Measurements from ENCODE around the gene JMJD7.
"Not testable (repeated sequence)": the region's sequence is repeated elsewhere in the genome, so short reads cannot be mapped to it uniquely, and the experiment has no call there.

The JMJD7 gene

DNA sequence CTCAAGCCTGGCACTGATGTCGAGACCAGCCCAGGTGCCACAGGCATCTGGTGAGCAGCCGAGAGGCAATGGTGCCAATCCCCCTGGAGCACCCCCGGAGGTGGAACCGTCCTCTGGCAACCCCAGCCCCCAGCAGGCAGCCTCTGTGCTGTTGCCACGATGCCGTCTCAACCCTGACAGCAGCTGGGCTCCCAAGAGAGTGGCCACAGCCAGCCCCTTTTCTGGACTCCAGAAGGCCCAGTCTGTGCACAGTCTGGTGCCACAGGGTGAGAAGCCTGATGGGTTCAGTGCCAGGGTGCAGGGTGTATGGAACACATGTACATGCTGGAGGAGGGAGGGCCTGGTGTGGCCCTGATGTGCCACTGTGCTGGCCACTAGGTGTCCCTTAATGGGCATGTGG, 4.9 kb upstream of the JMJD7 start:
- no peak for DNase-seq

DNA sequence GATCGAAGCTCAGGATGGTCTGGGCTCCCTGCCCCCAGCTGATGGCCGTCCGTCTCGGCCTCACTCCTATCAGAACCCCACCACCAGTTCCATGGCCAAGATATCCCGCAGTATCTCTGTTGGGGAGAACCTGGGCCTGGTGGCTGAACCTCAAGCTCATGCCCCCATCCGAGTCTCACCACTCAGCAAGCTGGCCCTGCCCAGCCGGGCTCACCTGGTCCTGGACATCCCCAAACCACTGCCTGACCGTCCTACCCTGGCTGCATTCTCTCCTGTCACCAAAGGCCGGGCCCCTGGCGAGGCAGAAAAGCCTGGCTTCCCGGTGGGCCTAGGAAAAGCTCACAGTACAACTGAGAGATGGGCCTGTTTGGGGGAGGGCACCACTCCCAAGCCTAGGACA, 4.4 kb upstream of the JMJD7 start:
- no peak for DNase-seq

DNA sequence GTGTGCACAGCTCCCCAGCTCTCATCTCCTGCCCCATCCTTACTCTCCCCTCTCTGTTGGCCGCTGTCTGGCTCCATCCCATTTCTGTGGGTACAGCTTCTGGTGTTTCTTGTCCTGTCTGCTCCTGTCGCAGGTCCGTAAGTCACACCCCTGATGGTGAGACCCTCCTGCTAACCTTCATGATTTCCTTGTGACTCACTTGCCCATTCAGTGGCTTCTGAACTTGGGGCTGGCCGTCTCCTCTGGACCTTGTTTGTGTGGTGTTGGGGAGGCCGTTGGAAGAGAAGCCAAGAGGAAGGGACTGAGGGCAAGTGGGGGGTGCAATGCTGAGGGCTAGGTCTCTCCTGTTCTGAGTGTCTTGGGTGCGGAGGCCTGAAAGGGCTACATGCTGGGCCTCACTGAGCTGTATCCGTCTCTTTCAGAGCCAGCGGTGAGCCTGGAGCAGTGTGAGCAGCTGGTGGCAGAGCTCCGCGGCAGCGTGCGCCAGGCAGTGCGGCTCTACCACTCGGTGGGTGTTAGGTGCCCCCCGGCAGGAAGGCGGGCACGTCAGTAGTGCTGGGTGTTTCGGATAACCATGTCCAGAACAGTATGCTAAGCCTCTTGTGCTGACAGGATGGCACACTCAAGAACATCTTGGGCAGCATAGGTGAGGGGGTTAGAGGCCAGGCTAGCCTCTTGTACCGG, 3.7 kb upstream of the JMJD7 start:
- DNase-seq = no peak

DNA sequence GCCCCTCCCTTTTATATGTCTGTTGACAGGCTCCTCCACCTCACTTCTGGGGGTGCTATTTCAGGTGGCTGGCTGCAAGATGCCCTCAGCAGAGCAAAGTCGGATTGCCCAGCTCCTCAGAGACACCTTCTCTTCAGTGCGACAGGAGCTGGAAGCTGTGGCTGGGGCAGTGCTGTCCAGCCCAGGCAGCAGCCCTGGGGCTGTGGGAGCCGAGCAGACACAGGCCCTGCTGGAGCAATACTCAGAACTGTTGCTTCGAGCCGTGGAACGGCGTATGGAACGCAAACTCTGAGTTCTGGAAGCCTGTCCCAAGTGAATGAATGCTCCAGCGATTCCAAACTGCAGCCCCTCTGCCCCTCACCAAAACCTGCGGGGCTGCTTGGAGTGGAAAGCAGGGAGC, 2.7 kb upstream of the JMJD7 start:
- no peak for DNase-seq

DNA sequence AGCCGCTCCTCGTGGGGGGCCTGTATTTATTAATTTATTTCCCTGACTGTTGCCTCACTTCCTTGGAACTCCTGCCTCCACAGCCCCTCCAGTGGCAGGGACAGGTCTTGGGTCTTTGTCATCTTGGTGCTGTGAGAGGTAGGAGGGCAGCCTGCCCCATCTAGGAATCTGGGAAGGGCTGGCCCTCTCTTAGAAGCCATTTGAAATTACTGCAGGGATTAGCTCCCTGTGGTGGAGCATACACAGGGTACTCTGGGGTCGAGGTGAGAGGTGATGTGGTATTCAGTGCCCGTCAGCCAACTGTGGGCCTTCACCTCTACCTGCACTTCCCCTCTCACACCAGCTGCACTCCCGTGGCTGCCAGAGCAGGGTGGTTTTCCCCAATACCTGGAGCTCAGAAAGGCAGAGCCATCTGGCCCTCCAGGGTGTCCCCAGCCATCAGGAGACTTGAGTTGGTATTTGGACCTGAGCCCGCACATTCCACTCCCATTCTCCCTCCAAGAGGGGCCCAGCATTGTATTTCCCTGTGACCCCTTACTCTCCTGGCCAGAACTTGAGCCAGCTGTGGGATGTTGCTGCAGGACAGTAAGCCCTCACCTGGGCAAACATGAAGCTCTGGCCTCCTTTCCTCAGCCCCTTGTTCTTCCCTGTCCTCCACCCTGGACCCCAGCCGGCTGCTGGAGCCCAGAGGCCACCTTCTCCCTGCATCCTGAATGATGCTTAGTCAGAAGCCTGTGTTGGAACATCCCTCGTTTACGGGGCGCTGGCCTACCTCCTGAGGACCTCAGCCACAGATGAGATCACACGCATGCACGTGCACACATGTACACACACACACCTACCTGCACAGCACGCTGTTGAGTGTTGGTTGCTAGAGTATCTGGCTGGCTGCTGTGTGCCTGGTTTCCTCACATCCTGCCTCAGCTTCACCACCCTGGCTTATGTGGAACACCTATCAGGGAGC, 2.0 kb upstream of the JMJD7 start:
- no peak for DNase-seq

DNA sequence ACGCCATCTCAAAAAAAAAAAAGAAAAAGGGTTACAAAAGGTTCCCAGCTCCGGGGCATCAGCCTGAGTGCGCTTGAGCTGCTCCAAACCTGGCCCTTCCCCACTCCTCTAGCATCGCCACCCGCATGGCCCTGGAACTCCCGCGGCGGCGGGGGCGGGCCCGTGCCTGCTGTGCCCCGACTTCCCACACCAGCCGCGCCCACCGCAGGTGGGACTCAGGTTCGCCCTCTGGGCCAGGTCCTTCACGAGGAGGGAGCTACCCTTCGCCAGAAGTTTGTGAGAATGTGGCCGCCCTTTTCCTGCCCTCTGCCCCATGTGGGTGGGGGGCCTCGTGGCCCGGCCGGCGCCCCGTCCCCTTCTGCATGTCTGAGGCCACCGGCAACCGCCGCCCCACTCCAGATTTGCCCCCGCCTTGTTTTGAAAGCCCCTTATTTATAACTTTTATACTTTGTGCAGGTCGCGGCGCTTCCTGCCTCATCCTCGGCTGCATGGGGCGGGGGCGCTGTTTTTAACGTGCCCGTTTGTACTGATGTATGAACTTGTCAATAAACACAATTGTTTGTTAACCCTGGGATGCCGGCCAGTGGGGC, 507 bp upstream of the JMJD7 start:
- DNase-seq = no peak

DNA sequence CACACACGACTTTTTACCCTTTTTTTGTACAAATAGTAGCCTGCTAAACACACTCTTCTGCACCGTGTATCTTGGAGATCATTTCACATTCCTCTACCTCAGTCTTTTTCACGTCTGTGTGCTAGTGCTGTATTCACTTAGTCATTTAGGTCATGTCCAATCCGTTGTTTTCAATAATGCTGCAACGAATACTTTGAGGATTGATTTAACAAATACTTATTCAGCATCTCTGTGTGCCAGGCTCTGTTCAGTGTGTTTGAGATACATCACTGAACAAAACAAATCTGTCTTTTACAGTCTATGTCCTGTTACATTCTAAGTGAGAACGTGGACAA, 882 bp downstream of the JMJD7 start:
- DNase-seq = no peak

DNA sequence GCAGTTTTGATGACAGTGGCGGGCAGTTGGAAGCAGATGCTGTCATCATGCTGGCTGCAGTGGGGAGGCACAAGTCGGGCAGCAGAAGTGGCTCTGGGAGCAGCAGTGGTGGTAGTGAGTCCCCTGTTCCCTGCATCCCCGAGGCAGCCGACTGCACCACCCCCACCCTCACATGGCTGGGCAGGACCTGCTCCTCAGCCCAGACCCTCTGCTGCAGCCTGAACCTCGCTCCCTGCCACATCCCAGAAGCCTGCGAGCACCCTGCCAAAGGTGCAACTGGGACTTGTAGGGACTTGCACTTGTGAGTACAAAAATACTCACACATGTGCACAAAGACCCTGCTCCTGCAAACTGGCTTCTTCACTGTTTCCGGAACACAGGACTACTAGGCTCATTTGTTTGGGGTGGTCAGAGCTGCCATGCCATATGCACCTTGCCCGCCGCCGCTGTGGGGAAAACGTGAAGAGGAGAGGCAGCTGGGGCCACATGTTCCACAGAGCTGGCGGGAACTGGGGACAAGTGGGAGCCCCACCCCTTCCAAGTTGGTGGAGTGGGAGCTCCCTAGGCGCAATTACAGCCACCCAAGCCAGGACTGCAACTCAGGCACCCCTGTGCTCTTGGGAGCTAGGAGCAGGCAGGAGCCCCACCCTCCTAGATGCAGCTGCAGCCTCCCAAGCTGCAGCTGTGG, 2.2 kb downstream of the JMJD7 start:
- no peak for DNase-seq

DNA sequence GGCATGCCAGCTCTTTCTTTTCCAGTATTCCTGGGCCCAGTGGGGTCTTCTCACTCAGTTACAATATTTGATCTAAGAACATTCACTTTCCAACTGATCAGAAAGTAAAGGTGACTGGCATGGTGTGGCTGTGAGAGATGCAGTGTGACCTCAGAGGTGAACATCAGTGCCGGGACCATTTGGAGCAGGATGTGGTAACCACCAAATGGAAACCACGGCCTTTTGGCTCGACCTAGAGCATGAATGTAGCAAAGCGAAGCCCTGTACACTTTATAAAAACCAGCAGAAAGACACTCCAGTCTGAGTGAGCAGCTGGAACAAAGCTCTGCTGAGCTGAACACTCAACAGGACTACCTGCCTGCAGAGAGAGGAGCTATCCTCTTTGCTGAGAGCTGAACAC, 3.4 kb downstream of the JMJD7 start:
- not testable (repeated sequence) for DNase-seq

DNA sequence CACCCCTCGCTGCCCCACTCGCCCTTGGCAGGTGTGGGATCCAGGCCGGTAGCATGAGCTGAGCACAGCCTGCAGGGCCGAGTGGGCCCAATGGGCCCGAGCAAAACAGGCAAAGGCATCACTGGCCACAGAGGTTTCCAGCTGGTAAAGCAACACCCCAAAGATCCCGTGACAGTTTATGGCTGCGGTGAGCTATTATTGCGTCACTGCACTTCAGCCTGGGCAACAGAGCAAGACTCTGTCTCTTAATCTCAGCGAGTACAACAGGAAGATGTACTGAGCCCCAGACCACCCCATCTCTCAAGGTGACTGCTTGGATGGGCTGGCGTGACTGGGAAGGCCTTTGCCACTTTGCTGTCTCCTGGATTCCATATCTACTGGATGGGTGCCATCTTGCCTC, 4.3 kb downstream of the JMJD7 start:
- no peak for DNase-seq

DNA sequence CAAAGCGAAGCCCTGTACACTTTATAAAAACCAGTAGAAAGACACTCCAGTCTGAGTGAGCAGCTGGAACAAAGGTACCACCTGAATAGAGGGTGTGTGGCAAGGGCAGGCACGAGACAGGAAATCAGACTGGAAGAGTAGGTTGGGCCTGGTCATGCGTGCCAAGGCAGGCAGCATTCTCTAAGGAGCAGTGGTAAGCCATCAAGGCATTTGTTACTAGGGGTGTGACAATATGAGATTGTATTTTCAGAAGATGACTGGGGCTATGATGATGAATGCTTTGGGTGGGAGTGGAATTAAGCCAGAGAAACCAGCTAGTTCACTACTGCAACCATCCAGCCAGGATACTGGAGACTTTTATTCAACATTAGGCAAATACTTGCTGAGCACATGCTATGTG, 5.0 kb downstream of the JMJD7 start:
- no peak for DNase-seq

DNA sequence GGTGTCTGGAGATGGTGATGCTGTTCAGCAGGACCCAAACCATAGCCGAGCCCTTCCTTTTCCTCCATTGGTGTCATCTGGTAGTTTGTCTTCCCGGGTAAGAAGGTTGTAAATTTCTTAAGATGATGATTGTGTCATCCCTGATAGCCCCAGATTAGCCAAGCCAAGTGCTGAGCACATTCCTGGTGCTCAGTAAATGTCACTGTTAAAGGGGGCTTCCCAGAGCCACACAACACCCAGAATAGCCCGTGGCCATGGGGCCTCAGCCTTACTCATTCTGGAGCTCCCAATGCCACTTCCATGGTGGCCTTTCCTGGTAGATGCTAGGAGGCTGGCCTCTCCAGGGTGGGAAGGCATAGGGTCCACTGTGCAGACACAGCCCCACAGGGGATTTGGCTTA, 6.2 kb downstream of the JMJD7 start:
- DNase-seq = no peak

DNA sequence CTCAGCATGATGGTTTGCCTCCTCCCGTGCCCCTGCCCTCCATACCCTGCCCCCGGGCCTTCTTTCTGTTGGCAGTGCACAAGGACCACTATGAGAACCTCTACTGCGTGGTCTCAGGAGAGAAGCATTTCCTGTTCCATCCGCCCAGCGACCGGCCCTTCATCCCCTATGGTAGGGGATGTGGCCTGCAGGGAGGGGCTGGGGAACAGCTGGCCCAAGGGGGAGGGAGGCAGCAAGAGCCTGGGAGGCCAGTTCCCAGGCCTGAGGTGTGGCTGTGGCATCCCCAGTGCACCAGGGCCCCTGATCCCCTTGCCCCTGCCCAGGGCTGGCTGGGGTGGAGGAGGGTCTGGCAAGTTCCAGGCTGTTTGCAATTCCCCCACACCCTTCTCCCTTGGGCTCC, 8.2 kb downstream of the JMJD7 start:
- no peak for DNase-seq

DNA sequence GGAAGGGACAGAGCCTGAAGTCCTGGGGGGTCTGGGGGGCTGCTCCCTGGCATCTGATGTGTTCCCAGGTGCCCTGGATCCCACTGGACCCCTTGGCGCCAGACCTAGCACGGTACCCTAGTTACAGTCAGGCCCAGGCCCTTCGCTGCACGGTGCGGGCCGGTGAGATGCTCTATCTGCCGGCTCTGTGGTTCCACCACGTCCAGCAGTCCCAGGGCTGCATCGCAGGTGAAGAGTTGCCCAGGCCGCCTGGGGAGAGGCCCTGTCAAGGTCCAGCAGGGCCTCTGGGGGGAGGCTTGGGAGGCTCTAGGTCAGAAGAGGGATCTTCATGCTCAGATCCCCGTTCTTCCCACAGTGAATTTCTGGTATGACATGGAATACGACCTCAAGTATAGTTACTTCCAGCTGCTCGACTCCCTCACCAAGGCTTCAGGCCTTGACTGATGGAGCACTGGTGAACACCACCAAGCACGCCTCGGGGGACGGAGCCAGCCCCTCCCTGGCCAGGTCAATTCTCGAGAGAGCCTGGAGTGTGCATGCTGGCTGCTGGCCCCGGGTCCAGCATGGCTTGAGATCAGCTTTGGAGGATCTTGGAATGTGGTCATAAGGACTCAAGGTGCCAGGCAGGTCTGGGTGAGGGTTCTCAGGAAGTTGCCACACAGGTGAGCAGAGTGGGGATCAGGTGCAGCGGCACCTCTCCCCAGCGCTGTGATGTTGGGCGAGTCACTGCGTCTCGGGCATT, 9.0 kb downstream of the JMJD7 start:
- DNase-seq = no peak

DNA sequence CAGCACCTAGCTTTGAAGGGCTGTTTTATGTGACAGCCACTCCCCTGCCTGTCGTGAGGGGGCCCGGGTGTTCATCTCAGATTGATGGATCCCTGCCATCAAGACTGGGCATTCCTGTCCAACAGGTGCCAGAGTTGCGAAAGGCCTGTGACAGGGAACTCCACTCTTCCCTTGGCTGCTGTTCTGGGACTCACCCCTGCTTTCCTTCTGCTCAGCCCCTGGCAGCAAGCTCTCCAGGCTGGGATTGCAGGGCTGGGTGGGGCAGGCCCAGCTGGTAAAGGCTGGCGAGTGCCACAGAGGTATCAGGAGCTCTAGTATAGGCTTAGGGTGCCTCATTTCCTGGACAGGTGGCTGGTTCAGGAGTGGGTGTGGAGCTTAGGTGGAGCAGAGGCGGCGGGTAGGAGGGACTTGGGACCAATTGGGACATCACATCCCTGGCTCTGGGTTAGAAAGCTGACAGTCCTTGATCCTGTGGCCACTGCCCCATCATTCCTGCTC, 10.6 kb downstream of the JMJD7 start, which contains the start of gene PLA2G4B:
PLA2G4B (plus strand) TSS at position 448 of the 498 bp plus-strand sequence. CDS start 67 bp downstream, outside the sequence.
- no peak for DNase-seq

DNA sequence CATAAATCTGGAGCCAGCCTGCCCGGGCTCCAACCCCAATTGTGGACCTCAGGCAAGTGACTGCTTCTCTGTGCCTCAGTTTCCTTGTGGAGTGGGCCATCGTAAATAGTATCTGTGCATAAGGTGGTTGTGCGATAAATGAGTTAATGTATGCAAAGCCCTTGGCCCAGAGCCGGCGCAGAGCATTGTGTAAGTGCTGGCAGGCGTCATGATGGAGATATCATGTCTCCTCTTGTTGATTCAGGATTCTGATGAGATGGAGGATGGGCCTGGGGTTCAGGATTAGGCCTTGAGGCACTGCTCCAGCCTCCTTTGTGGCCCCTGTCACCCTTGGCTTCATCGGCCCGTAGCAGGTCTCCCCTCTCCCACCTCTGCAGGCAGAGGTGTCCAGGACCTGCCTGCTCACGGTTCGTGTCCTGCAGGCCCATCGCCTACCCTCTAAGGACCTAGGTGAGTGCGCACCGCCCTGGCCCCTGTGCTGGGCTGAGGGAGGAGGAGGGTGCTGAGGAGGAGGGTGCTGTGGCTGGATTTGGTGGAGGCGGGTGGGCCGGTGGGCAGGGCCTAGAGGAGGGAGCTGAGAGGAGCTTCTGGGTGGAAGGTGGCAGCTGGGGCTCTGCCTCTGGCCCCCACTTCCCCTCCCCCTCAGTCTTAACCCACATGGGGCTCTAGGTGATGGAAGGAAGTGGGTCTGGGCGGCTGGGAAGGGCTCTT, 12.0 kb downstream of the JMJD7 start:
- DNase-seq = no peak

DNA sequence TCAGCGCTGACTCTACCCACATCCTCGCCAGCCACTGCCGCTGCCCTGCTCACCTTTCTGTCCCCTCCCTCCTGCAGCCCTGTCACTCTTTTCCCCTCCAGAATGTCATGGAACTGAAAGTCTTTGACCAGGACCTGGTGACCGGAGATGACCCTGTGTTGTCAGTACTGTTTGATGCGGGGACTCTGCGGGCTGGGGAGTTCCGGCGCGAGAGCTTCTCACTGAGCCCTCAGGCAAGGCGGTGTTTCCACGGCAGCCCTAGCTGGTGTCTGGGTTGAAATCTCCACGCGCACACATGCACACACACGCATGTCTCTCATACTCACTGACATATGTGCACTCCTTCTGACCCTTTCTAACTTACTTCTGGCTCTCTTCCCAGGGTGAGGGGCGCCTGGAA, 12.8 kb downstream of the JMJD7 start:
- DNase-seq = no peak

DNA sequence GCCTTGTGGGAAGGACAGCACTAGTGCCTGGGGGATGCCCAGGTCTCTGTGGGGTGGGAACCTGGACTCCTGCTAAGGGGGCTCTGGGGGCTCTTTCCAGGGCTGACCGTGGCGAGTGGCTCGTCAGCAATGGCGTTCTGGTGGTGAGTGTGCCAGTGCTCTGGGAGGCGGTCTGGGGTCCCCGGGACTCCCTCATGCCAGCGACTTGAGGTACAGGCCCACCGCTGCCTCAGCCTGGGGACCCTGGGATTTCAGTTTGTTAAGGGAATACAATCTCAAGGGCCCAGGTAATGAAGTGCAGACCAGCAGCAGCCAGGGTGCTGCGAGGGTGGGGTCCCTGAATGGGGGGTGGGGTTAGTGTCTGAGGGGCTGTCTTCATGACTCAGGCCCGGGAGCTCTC, 13.2 kb downstream of the JMJD7 start:
- DNase-seq = no peak

DNA sequence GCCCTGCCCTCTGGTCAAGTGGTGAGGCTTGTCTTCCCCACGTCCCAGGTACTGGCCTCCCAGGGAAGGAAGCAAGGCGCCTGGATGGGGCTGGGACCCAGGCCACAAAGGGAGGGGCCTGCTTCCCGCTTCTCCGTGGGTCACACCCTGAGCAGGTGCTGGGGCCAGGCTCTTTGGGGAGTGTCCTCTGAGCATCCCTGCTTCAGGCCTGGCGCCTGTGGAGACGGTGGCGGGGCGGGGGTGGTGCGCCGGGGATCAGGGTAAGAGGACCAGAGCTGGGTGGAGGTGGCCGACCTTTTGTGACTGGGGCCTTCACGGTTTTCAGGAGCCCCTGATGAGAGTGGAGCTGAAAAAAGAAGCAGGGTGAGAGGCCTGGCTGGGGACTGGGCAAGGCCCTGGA, 14.3 kb downstream of the JMJD7 start:
- no peak for DNase-seq

DNA sequence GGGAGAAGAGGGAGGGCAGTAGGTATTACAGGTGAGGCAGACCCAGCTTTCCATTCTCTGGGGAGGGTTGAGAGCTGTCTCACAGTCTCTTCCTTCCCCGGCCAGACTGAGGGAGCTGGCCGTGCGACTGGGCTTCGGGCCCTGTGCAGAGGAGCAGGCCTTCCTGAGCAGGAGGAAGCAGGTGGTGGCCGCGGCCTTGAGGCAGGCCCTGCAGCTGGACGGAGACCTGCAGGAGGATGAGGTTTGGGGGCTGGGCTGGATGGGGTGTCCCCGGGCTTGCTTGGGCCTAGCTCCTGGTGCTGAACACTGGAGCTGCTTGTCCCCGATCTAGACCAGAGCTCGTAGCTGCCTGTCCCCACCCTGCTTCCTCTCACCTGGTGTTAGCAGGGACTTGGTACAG, 15.7 kb downstream of the JMJD7 start:
- no peak for DNase-seq

DNA sequence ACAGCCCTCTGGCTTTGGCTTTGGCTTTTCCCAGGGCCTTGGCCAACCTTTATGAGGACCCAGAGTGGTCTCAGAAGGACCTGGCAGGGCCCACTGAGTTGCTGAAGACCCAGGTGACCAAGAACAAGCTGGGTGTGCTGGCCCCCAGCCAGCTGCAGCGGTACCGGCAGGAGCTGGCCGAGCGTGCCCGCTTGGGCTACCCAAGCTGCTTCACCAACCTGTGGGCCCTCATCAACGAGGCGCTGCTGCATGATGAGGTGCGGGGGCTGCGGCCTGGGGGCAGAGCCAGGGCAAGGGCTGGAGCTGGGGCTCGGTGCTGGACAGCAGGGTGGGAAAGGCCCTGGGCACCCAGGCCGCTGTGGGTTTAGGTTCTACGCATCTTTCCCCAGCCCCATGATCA, 16.9 kb downstream of the JMJD7 start:
- DNase-seq = no peak

DNA sequence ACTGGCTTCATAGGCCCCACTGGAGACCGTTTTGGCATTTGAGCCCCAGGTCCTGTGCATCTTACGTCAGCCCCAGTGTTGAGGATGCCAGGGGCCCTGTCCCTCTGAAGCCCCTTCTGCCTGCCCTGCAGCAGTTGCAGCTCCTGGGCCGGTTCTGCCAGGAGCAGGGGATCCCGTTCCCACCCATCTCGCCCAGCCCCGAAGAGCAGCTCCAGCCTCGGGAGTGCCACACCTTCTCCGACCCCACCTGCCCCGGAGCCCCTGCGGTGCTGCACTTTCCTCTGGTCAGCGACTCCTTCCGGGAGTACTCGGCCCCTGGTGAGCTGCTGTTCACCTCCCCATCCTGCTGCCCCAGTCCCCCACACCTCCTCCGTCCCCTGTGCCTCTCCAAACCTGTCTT, 19.3 kb downstream of the JMJD7 start:
- DNase-seq = no peak
